Retinal pigment epithelial cell (primary cell): Measurements from ENCODE around the gene PHACTR3.

Source experiments
- DNase-seq: peaks from one replicate; pipeline ENCODE4 v3.0.0-alpha.2; 2010; ENCODE audit warnings: low read depth
- H3K4me3 ChIP-seq: 2 replicates; pipeline ENCODE4 v1.5.1; 2011; ENCODE audit warnings: mild to moderate bottlenecking, low read length, control low read depth, moderate library complexity
- CTCF ChIP-seq: conservative IDR thresholded peaks from 2 replicates; pipeline ENCODE4 v1.5.1; 2011; ENCODE audit warnings: low read depth, low read length, control low read depth, inconsistent platforms

PHACTR3 gene

GRCh38 chr20:59825944-59826759 lies 221.8 kb downstream of the PHACTR3 start:
- no peak for TF ChIP-seq CTCF
- no peak for DNase-seq
- H3K4me3 ChIP-seq, result no peak overlapping the region

GRCh38 chr20:59827138-59828056 lies 223.1 kb downstream of the PHACTR3 start:
- no peak for TF ChIP-seq CTCF
- no peak overlapping the region for H3K4me3 ChIP-seq
- DNase-seq, result no peak

- no peak overlapping the region for H3K4me3 ChIP-seq
- no peak for TF ChIP-seq CTCF
- no peak for DNase-seq
Measured at GRCh38 chr20:59828125-59829053, 224.0 kb downstream of the PHACTR3 start.

GRCh38 chr20:59829054-59829785 lies 224.9 kb downstream of the PHACTR3 start:
- DNase-seq, result no peak
- no peak for TF ChIP-seq CTCF
- H3K4me3 ChIP-seq, result no peak overlapping the region

GRCh38 chr20:59829786-59830664 lies 225.7 kb downstream of the PHACTR3 start:
- no peak overlapping the region for H3K4me3 ChIP-seq
- TF ChIP-seq CTCF, result no peak
- DNase-seq, result no peak

- no peak for DNase-seq
- TF ChIP-seq CTCF, result no peak
- no peak overlapping the region for H3K4me3 ChIP-seq
Measured at GRCh38 chr20:59830665-59831023, 226.3 kb downstream of the PHACTR3 start.
